Measurements from ENCODE around the gene MICALL1.
"Not testable (repeated sequence)": the region's sequence is repeated elsewhere in the genome, so short reads cannot be mapped to it uniquely, and the experiment has no call there.

- TF ChIP-seq MLLT1 (IDR thresholded peaks at IDR 0.05); RBBP5 (IDR thresholded peaks at IDR 0.05; ENCODE audit: borderline replicate concordance, insufficient read depth, low read length, poor library complexity, severe bottlenecking); ZBTB33 (CRISPR knock-in tag; IDR thresholded peaks at IDR 0.05); FOXO4 (CRISPR knock-in tag; IDR thresholded peaks at IDR 0.05); FOXK2 (conservative IDR thresholded peaks at IDR 0.05 in 1 of 2, IDR thresholded peaks at IDR 0.05 in 1 of 2; ENCODE audit: low read depth in 2 of 2); RCOR1 (IDR thresholded peaks at IDR 0.05; ENCODE audit: borderline replicate concordance in 1 of 2, low read depth in 2 of 2, low read length in 2 of 2); MAX (CRISPR knock-in tag; IDR thresholded peaks at IDR 0.05); HNRNPH1 (optimal IDR thresholded peaks at IDR 0.05; ENCODE audit: low read depth, low read length); POLR2A (conservative IDR thresholded peaks at IDR 0.05); SRF (CRISPR knock-in tag; IDR thresholded peaks at IDR 0.05); STAT6 (CRISPR knock-in tag; IDR thresholded peaks at IDR 0.05); DACH1 (IDR thresholded peaks at IDR 0.05; ENCODE audit: partially characterized antibody); MAZ (CRISPR knock-in tag; conservative IDR thresholded peaks at IDR 0.05 in 1 of 2, IDR thresholded peaks at IDR 0.05 in 1 of 2); E4F1 (CRISPR knock-in tag; IDR thresholded peaks at IDR 0.05; ENCODE audit: borderline replicate concordance): not testable (repeated sequence)
Observed at GRCh38 chr22:37944423-37944822, 38.3 kb downstream of the MICALL1 start.

All from K562 (cell line).